H1 (cell line): Measurements from ENCODE around the gene IL19. TPM values are rescaled to one million over a fixed set of nuclear protein-coding genes. Genes with fewer than 3 reads are reported as not detected.

Experiments
- HDAC6 ChIP-seq: IDR thresholded peaks from one replicate; pipeline ENCODE4 v1.7.1; 2012; ENCODE audit warnings: low read depth, mild to moderate bottlenecking, inconsistent platforms, low read length, moderate library complexity
- KDM1A ChIP-seq: fragments of 200-600, 300-600 bp; sonication (generic); IDR thresholded peaks from 2 replicates; pipeline ENCODE4 v1.7.1; 2016; ENCODE audit warnings: mild to moderate bottlenecking, low read length, borderline replicate concordance
- polyA plus RNA-seq, 7 experiments: library from polyadenylated mRNA; depleted of rRNA in 3 of 7; stranded (reverse) in 5 of 7; unstranded in 2 of 7; fragments of >200 nt in 5 of 7; fragments of 200-250 nt in 2 of 7; gene quantifications; 1 replicate in 5 of 7; 2 replicates in 1 of 7; 4 replicates in 1 of 7; pipeline versions ENCODE4 v1.2.1 to v1.2.3, GENCODE V29; 2011 to 2013; ENCODE audit warnings: missing spikeins in 2 of 7, mixed read lengths in 2 of 7
- total RNA-seq: library from RNA; stranded (reverse); fragmentation: NEBNext Ultra II Directional; extraction: Animal tissue kit (Norgen Biotek cat#: 25700); gene quantifications from 2 replicates; pipeline ENCODE4 v1.2.1, GENCODE V29; 2021

IL19 gene
- total and polyA plus RNA-seq, 2 of the 8 experiments (the other 6 are each of a cell fraction or from before 2014, with no cell fraction given): not detected

DNA sequence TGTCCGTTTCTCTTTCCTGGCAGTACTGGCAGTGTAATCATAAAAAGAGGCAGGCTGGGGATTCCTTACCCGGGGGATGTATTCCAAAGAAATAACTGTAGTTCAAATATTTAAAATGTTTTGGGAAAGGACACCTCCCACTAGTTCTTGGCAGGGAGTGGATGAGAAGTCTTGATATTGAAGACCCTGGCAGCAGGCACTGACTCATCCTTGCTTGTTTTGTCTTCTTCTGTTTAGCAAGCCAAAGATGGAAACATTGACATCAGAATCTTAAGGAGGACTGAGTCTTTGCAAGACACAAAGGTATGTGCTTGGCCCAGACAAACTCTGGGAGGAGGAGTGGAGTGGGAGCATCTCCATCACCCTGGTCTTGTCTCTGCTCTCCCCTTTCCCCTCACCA, 95.5 kb downstream of the IL19 start (continued):
- TF ChIP-seq HDAC6 (no peak), KDM1A (no peak)
- TF ChIP-seq, all 59 proteins: peak for 0
